ENCODE measurements around the gene OSER1. TPM values are rescaled to one million over a fixed set of nuclear protein-coding genes. Genes with fewer than 3 reads are reported as not detected.
A peak's percentile ranks its signal among the peaks of the same experiment; 100 is the strongest.
"Not testable (repeated sequence)": the region's sequence is repeated elsewhere in the genome, so short reads cannot be mapped to it uniquely, and the experiment has no call there.

Gene OSER1
- total RNA-seq, 1 experiment from 2014 or later, result 79.7 TPM

- POLR2A ChIA-PET, result no interaction called here
- Mint-ChIP-seq H3K27me3 (ENCODE audit: insufficient read depth, unreplicated experiment) (peaks cover 3% of the 10 kb centered on the region), H3K9me3 (ENCODE audit: unreplicated experiment) (no peaks in the 10 kb centered on the region), H3K36me3 (ENCODE audit: insufficient read depth, unreplicated experiment) (no peaks in the 10 kb centered on the region), H3K4me3 (ENCODE audit: unreplicated experiment) (no peak overlapping the region), H3K27ac (ENCODE audit: unreplicated experiment) (no peak overlapping the region), H3K4me1 (ENCODE audit: low read depth, unreplicated experiment) (peaks cover 12% of the 10 kb centered on the region)
- no peaks in the 10 kb centered on the region for H3K27me3 ChIP-seq (replicated peaks; ENCODE audit: control insufficient read depth, insufficient read depth, low read length)
- BruUV-seq (replicated peaks), result no TSS peak
- CTCF ChIA-PET, result interaction anchor here (0.6 to 0.7 kb wide), 3 partner anchors 43 to 215 kb away, joined by 3 read pairs; no protein-coding TSS in a partner anchor
- no peaks in the 10 kb centered on the region for H3K4me1 ChIP-seq
- no peak overlapping the region for H3K4me3 ChIP-seq (ENCODE audit: low read depth, low read length)
- H3K9me3 ChIP-seq, result 0 out of 2 replicates have a peak, but pooled peaks cover 4% of the 10 kb centered on the region
- DNase-seq, result peak in 1 of 2 experiments; percentile 20
- TF ChIP-seq, protein P1, sequence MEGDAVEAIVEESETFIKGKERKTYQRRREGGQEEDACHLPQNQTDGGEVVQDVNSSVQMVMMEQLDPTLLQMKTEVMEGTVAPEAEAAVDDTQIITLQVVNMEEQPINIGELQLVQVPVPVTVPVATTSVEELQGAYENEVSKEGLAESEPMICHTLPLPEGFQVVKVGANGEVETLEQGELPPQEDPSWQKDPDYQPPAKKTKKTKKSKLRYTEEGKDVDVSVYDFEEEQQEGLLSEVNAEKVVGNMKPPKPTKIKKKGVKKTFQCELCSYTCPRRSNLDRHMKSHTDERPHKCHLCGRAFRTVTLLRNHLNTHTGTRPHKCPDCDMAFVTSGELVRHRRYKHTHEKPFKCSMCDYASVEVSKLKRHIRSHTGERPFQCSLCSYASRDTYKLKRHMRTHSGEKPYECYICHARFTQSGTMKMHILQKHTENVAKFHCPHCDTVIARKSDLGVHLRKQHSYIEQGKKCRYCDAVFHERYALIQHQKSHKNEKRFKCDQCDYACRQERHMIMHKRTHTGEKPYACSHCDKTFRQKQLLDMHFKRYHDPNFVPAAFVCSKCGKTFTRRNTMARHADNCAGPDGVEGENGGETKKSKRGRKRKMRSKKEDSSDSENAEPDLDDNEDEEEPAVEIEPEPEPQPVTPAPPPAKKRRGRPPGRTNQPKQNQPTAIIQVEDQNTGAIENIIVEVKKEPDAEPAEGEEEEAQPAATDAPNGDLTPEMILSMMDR (IDR thresholded peaks at IDR 0.05; ENCODE audit: insufficient read depth in 1 of 2, low read depth in 1 of 2, low read length in 1 of 2, severe bottlenecking in 1 of 2, unreplicated experiment in 1 of 2), result no peak
- H3K36me3 ChIP-seq (ENCODE audit: control insufficient read depth, insufficient read depth, low read length), result no peaks in the 10 kb centered on the region
- intact Hi-C loops (cut with micrococcal nuclease; ENCODE audit: unreplicated experiment), result no loop called here
Measured at GRCh38 chr20:44235702-44236101, 25.1 kb upstream of the OSER1 start.

DNA sequence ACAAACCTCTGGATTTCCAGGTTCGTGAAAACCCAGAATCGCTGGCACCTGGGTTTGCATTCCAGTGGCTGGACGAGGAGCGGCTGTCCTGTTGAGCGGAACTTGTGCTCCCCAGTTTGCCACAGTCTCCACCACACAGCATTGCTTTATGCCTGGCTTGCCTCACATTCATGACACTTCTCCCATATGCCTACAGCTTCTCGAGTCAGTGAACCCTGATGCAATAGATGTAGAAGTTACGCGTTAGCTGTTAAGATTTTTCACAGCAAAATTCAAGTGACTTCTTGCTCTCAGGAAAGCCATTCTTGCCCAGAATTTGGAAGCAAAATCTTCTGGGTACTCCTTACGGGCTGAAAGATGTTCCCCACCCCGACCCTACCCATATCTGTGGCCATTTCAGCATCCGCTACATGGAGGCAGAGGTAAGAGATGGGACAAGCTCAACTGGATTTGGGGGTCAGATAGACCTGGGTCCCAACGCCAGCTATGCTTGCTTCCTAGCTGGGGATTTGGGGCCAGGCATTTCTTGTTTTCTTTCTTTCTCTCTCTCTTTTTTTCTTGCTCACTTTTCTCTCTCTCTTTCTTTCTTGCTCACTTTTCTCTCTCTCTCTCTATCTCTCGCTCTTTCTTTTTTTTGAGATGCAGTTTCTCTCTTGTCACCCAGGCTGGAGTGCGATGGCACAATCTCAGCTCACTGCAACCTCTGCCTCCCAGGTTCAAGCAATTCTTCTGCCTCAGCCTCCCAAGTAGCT lies 24.2 kb upstream of the OSER1 start:
- Histone ChIP-seq H3K4me3 (ENCODE audit: low read depth, low read length) (no peak overlapping the region), H3K27me3 (replicated peaks; ENCODE audit: control insufficient read depth, insufficient read depth, low read length) (no peaks in the 10 kb centered on the region), H3K4me1 (no peaks in the 10 kb centered on the region), H3K9me3 (0 out of 2 replicates have a peak, but pooled peaks cover 4% of the 10 kb centered on the region), H3K36me3 (ENCODE audit: control insufficient read depth, insufficient read depth, low read length) (no peaks in the 10 kb centered on the region)
- DNase-seq, result peak in 1 of 2 experiments; percentile 52
- intact Hi-C loops (cut with micrococcal nuclease; ENCODE audit: unreplicated experiment), result no loop called here
- H3K27ac Mint-ChIP-seq (ENCODE audit: unreplicated experiment), result peak overlapping the region; percentile 15
- no peaks in the 10 kb centered on the region for H3K9me3 Mint-ChIP-seq (ENCODE audit: unreplicated experiment)
- TF ChIP-seq, protein P1 (IDR thresholded peaks at IDR 0.05; ENCODE audit: insufficient read depth in 1 of 2, low read depth in 1 of 2, low read length in 1 of 2, severe bottlenecking in 1 of 2, unreplicated experiment in 1 of 2), result no peak
- CTCF ChIA-PET, result interaction anchor here (0.6 to 1.2 kb wide), 2 partner anchors 76 to 312 kb away, joined by 3 to 10 read pairs; partner anchors contain the start of gene FITM2
- no peaks in the 10 kb centered on the region for H3K36me3 Mint-ChIP-seq (ENCODE audit: insufficient read depth, unreplicated experiment)
- peaks cover 12% of the 10 kb centered on the region for H3K4me1 Mint-ChIP-seq (ENCODE audit: low read depth, unreplicated experiment)
- no peaks in the 10 kb centered on the region for H3K27me3 Mint-ChIP-seq (ENCODE audit: insufficient read depth, unreplicated experiment)
- BruUV-seq (replicated peaks), result no TSS peak
- POLR2A ChIA-PET, result no interaction called here
- H3K4me3 Mint-ChIP-seq (ENCODE audit: unreplicated experiment), result peak overlapping the region; percentile 0

DNA sequence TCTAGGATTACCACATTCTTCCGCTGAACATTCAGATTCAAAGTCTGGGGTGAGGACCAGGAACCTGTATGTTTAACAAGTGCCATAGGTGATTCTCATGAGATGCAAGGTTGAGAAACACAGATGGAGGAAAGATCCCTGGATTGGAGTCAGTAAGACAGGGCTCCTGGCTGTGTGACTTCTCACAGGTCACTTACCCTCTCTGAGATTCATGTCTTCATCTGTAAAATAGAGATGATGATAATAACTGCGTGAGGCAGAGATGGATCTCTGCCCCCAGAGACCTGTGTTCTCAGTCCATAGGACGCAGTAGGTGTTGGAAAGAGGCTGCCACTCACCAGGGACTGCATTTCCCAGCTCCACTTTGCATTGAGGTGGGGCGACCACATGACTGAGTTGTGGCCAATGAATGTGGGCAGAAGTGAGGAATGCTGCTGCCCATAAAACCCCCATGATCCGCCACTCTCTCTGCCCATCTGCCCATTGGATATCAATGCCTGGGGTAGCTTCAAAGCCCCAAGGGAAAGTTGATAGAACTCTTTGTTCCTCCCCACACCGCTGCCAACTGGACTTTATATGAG lies 23.0 kb upstream of the OSER1 start:
- POLR2A ChIA-PET, result no interaction called here
- no peaks in the 10 kb centered on the region for H3K36me3 ChIP-seq (ENCODE audit: control insufficient read depth, insufficient read depth, low read length)
- no peak overlapping the region for H3K27ac Mint-ChIP-seq (ENCODE audit: unreplicated experiment)
- intact Hi-C loops (cut with micrococcal nuclease; ENCODE audit: unreplicated experiment), result no loop called here
- no peak overlapping the region for H3K4me3 ChIP-seq (ENCODE audit: low read depth, low read length)
- no peaks in the 10 kb centered on the region for H3K36me3 Mint-ChIP-seq (ENCODE audit: insufficient read depth, unreplicated experiment)
- H3K9me3 Mint-ChIP-seq (ENCODE audit: unreplicated experiment), result no peaks in the 10 kb centered on the region
- H3K4me1 ChIP-seq, result no peaks in the 10 kb centered on the region
- no peaks in the 10 kb centered on the region for H3K27me3 ChIP-seq (replicated peaks; ENCODE audit: control insufficient read depth, insufficient read depth, low read length)
- peak in 1 of 2 experiments; percentile 48 for DNase-seq
- CTCF ChIA-PET, result interaction anchor here (0.6 to 2.3 kb wide), 4 partner anchors 14 to 658 kb away, joined by 3 to 9 read pairs (median 4); no protein-coding TSS in a partner anchor
- no peaks in the 10 kb centered on the region for H3K9me3 ChIP-seq
- no peaks in the 10 kb centered on the region for H3K27me3 Mint-ChIP-seq (ENCODE audit: insufficient read depth, unreplicated experiment)
- H3K4me3 Mint-ChIP-seq (ENCODE audit: unreplicated experiment), result no peak overlapping the region
- peaks cover 12% of the 10 kb centered on the region for H3K4me1 Mint-ChIP-seq (ENCODE audit: low read depth, unreplicated experiment)
- BruUV-seq (replicated peaks), result no TSS peak
- TF ChIP-seq, protein P1 (IDR thresholded peaks at IDR 0.05; ENCODE audit: insufficient read depth in 1 of 2, low read depth in 1 of 2, low read length in 1 of 2, severe bottlenecking in 1 of 2, unreplicated experiment in 1 of 2), result no peak

DNA sequence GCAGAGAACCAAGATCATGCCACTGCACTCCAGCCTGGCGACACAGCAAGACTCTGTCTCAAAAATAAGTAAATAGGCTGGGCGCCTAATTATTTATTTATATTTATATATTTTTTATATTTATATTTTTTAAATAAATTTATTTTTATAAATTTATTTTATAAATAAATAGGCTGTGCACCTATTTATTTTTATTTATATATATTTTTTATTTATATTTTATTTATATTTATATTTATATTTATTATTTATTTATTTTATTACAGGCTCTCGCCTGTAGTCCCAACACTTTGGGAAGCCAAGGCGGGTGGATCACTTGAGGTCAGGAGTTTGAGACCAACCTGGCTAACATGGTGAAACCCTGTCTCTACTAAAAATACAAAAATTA lies 21.9 kb upstream of the OSER1 start:
- H3K4me3 Mint-ChIP-seq (ENCODE audit: unreplicated experiment); H3K36me3 Mint-ChIP-seq (ENCODE audit: insufficient read depth, unreplicated experiment); H3K9me3 ChIP-seq; H3K36me3 ChIP-seq (ENCODE audit: control insufficient read depth, insufficient read depth, low read length); H3K27me3 ChIP-seq (replicated peaks; ENCODE audit: control insufficient read depth, insufficient read depth, low read length); H3K27me3 Mint-ChIP-seq (ENCODE audit: insufficient read depth, unreplicated experiment); intact Hi-C loops (cut with micrococcal nuclease; ENCODE audit: unreplicated experiment); H3K4me3 ChIP-seq (ENCODE audit: low read depth, low read length); H3K27ac Mint-ChIP-seq (ENCODE audit: unreplicated experiment); H3K9me3 Mint-ChIP-seq (ENCODE audit: unreplicated experiment); DNase-seq; BruUV-seq (replicated peaks); H3K4me1 ChIP-seq; POLR2A ChIA-PET: not testable (repeated sequence)
- CTCF ChIA-PET, result interaction anchor here (0.6 to 2.3 kb wide), 3 partner anchors 13 to 23 kb away, joined by 3 to 9 read pairs (median 4); no protein-coding TSS in a partner anchor
- peaks cover 12% of the 10 kb centered on the region for H3K4me1 Mint-ChIP-seq (ENCODE audit: low read depth, unreplicated experiment)

All from Caco-2 (cell line).